C4-2B (cell line): ENCODE results near the gene NPSR1.

Source experiments
- ZFX ChIP-seq: fragments of 450-650 bp; IDR thresholded peaks from 2 replicates; pipeline ENCODE4 v1.6.1; 2017
- TF ChIP-seq, protein P1 (sequence below): fragments of 450-650 bp; conservative IDR thresholded peaks from 2 replicates; pipeline ENCODE4 v1.5.1; 2017; ENCODE audit warnings: mild to moderate bottlenecking

DNA sequence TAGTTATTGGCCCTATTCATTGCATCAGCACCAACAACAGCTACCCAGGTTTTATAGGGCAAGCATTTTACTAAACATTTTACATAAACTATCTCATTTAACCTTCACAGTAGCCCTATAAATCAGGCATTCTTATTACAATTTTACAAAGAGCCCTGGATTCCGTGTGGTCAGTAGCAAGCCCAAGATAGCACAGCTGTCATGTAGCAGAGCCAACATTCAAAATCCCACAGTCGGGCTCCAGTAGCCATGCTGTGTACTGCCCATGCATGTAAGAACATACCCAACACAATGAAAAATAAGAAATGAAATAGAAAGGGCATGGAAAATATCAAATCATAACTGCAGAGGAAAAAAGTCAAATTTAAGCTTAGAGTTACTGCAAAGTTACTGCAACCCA, 102.3 kb downstream of the NPSR1 start:
- TF ChIP-seq ZFX: no peak
- TF ChIP-seq, protein P1, sequence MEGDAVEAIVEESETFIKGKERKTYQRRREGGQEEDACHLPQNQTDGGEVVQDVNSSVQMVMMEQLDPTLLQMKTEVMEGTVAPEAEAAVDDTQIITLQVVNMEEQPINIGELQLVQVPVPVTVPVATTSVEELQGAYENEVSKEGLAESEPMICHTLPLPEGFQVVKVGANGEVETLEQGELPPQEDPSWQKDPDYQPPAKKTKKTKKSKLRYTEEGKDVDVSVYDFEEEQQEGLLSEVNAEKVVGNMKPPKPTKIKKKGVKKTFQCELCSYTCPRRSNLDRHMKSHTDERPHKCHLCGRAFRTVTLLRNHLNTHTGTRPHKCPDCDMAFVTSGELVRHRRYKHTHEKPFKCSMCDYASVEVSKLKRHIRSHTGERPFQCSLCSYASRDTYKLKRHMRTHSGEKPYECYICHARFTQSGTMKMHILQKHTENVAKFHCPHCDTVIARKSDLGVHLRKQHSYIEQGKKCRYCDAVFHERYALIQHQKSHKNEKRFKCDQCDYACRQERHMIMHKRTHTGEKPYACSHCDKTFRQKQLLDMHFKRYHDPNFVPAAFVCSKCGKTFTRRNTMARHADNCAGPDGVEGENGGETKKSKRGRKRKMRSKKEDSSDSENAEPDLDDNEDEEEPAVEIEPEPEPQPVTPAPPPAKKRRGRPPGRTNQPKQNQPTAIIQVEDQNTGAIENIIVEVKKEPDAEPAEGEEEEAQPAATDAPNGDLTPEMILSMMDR: no peak
